HTERT RPE-1 (cell line): Measurements from ENCODE around the gene FAHD2A.
"Not testable (repeated sequence)": the region's sequence is repeated elsewhere in the genome, so short reads cannot be mapped to it uniquely, and the experiment has no call there.

ENCODE experiments used
- in situ Hi-C: fragments of 300-500 bp; cut with MboI; formaldehyde crosslinking; loops from 4 replicates; pipeline ENCODE4 v1.14.3; 2020; ENCODE audit warnings: low sequenced_read_pairs

The FAHD2A gene

GRCh38 chr2:95402370-95403203, at the start of gene FAHD2A:
Gene FAHD2A (plus strand): TSS chr2:95402708. CDS start chr2:95405559, 2,851 bp downstream.
- in situ Hi-C loops: no loop called here

GRCh38 chr2:95353055-95353575, 49.4 kb upstream of the FAHD2A start:
- in situ Hi-C loops: no loop called here

GRCh38 chr2:95353613-95354468, 48.7 kb upstream of the FAHD2A start:
- in situ Hi-C loops: no loop called here

- in situ Hi-C loops: no loop called here
Measured at GRCh38 chr2:95354469-95354901, 48.0 kb upstream of the FAHD2A start.

DNA sequence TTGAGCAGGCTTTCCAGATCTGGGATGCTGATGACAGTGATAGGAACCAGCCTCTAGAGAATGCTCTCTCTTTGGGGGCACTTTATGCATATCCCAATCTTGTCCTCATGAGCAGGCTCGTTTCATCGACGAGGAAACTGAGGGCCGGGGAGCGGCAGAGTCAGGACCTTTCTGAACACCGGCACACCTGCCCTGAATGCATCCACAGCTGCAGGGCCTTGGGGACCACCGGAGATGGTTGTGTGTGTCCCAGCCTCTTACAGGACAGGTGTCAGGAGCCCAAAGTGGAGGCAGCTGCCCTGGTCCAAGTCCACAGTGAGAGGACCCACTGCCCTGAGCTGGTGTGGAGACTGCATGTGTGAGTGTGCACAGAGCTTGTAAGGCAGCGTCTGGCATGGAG, 47.6 kb upstream of the FAHD2A start:
- in situ Hi-C loops: no loop called here

DNA sequence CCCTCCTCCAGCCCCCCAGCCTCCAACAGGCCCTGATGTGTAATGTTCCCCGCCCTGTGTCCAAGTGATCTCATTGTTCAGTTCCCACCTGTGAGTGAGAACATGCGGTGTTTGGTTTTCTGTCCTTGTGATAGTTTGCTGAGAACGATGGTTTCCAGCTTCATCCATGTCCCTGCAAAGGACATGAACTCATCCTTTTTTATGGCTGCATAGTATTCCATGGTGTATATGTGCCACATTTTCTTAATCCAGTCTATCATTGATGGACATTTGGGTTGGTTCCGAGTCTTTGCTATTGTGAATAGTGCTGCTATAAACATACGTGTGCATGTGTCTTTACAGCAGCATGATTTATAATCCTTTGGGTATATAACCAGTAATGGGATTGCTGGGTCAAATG, 47.0 kb upstream of the FAHD2A start:
- in situ Hi-C loops: not testable (repeated sequence)

- in situ Hi-C loops: no loop called here
Measured at GRCh38 chr2:95356821-95357700, 45.4 kb upstream of the FAHD2A start.

- in situ Hi-C loops: no loop called here
Measured at GRCh38 chr2:95357717-95358280, 44.7 kb upstream of the FAHD2A start.

DNA sequence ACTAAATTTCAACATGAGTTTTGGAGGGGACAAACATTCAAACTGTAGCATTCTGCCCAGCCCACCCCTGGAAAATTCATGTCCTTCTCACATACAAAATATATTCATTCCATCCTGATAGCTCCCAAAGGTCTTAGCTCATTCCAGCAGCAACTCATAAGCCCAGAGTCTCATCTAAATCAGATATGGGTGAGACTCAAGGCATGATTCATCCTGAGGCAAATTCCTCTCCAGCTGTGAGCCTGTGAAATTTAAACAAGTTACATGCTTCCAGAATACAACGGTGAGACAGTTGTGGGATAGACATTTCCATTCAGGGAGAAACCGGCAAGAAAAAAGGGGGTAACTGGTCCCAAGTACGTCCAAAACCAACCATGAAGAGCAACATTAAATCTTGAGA, 43.5 kb upstream of the FAHD2A start:
- in situ Hi-C loops: no loop called here

GRCh38 chr2:95359501-95359930, 43.0 kb upstream of the FAHD2A start:
- in situ Hi-C loops: no loop called here

GRCh38 chr2:95361216-95361980, 41.1 kb upstream of the FAHD2A start:
- in situ Hi-C loops: no loop called here

GRCh38 chr2:95362486-95362885, 40.0 kb upstream of the FAHD2A start:
- in situ Hi-C loops: no loop called here

DNA sequence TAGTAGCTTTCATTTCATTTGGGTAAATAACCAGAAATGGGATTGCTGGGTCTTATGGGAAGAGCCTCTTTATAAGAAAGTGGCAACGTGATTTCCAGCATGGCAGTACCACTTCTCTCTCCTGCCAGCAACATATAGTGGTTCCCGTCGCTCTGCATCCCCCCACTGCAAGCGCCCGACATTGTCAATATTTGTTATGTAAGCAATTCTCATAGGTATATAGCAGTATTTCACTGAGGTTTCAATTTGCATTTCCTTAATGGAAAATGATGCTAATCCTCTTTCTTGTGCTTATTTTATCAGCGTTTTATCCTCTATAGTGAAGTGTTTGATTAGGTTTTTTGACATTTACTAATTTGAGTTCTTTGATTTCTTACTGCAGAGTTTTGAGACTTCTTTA, 36.0 kb upstream of the FAHD2A start:
- in situ Hi-C loops: no loop called here

DNA sequence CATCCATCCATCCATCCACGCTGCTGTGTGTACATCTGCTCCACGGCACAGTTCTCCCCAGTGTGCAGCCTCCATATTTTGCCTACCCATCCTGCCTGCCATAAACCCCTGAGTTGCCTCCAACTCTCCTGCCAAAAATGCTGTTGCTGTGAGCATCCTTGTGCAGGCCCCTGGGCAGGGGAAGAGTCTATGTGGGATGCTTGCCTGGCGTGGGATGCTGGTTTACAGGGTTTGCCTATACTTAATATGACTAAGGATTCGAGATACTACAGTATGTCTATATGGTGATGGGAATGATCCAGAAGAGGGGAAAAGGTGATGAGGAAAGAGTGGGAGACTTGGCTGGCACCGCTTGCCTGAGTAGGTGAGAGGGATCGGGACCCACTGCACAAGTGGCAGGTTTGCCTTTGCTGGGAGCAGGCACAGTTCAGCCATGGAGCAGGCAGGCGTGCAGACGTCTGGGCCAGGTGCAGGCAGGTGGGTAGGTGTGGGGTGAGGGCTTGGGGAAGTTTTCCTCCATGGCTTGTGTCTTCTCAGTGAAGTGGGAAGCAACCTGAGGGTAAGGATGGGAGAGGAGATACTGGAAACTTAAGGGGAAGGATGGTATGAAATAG, 30.2 kb upstream of the FAHD2A start:
- in situ Hi-C loops: no loop called here

- in situ Hi-C loops: no loop called here
Measured at GRCh38 chr2:95372845-95373244, 29.7 kb upstream of the FAHD2A start.

DNA sequence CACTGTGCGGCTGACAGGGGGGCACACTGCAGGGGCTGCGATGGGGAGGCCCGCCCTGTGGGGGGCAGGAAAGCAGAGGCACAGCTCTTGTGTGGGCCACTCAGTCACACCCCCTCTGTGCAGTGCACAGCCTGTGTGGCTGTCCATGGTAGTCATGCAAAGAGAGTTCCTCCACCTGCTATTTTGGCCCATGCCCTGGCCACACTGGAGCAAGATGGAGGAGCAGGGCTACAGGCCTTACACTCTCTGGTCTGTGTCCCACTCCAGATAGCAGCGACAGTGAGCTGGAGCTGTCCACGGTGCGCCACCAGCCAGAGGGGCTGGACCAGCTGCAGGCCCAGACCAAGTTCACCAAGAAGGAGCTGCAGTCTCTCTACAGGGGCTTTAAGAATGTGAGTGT, 28.5 kb upstream of the FAHD2A start:
- in situ Hi-C loops: no loop called here

GRCh38 chr2:95374451-95374920, 28.0 kb upstream of the FAHD2A start:
- in situ Hi-C loops: no loop called here

DNA sequence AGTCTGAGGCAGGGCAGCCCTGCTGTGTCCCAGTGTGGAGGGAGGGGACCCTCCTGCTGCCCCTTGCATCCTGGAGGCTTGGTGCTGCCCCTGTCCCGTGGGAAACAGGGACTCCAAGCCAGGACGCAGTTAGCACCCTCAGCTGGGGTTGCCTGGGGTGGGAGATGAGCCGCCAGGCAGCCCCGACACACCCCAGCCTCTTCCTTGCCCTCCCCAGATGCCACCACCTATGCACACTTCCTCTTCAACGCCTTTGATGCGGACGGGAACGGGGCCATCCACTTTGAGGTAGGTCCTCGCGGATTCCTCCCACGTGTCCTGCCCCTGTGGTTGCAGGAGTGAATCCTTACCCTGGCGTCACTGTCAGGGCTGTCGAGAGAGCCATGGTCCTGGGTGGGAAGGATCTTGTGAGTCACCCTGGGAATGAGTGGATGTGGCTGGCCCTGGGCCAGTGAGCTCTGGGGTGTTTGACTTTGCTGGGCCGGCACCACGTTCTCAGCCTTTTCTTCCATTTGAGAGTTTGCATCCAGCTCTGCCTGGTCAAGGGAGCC, 27.5 kb upstream of the FAHD2A start:
- in situ Hi-C loops: no loop called here
